NCI-H524 treated with DMSO at 0.1 percent for 48 hours (cell line): Measurements from ENCODE around the gene NEO1.

ENCODE experiments used
- DNase-seq: peaks from one replicate; lab custom pipeline; 2025; lab: John Stamatoyannopoulos, UW

The NEO1 gene

GRCh38 chr15:73330206-73331051, 278.2 kb downstream of the NEO1 start:
- DNase-seq: no peak

- DNase-seq: no peak
These were observed 279.2 kb downstream of the NEO1 start for GRCh38 chr15:73331501-73331900.

- DNase-seq: no peak
These were observed 280.0 kb downstream of the NEO1 start for GRCh38 chr15:73331991-73332925.

- DNase-seq: no peak
These were observed 280.7 kb downstream of the NEO1 start for GRCh38 chr15:73333001-73333400.

GRCh38 chr15:73334086-73334485, 281.8 kb downstream of the NEO1 start:
- DNase-seq: no peak

- no peak for DNase-seq
These were observed 282.8 kb downstream of the NEO1 start for GRCh38 chr15:73335026-73335425.

- no peak for DNase-seq
These were observed 283.2 kb downstream of the NEO1 start for GRCh38 chr15:73335471-73335870.

- no peak for DNase-seq
These were observed 284.5 kb downstream of the NEO1 start for GRCh38 chr15:73336756-73337155.

- no peak for DNase-seq
These were observed 284.9 kb downstream of the NEO1 start for GRCh38 chr15:73337187-73337586.

- no peak for DNase-seq
These were observed 285.8 kb downstream of the NEO1 start for GRCh38 chr15:73338058-73338457.

GRCh38 chr15:73338606-73339374, 286.5 kb downstream of the NEO1 start:
- DNase-seq: no peak

- no peak for DNase-seq
These were observed 288.4 kb downstream of the NEO1 start for GRCh38 chr15:73340502-73341192.

GRCh38 chr15:73341886-73342600, 289.8 kb downstream of the NEO1 start:
- no peak for DNase-seq

GRCh38 chr15:73344056-73344455, 291.8 kb downstream of the NEO1 start:
- DNase-seq: no peak

- no peak for DNase-seq
These were observed 293.4 kb downstream of the NEO1 start for GRCh38 chr15:73345658-73346057.

- no peak for DNase-seq
These were observed 294.6 kb downstream of the NEO1 start for GRCh38 chr15:73346735-73347312.

- DNase-seq: no peak
These were observed 296.9 kb downstream of the NEO1 start for GRCh38 chr15:73349191-73349590.

GRCh38 chr15:73352082-73352481, 299.8 kb downstream of the NEO1 start:
- no peak for DNase-seq

GRCh38 chr15:73353734-73354133, 301.5 kb downstream of the NEO1 start:
- DNase-seq: no peak

GRCh38 chr15:73354241-73354640, 302.0 kb downstream of the NEO1 start:
- DNase-seq: no peak
